ENCODE data around the gene IL4.
"Not testable (repeated sequence)": the region's sequence is repeated elsewhere in the genome, so short reads cannot be mapped to it uniquely, and the experiment has no call there.

Gene IL4

DNA sequence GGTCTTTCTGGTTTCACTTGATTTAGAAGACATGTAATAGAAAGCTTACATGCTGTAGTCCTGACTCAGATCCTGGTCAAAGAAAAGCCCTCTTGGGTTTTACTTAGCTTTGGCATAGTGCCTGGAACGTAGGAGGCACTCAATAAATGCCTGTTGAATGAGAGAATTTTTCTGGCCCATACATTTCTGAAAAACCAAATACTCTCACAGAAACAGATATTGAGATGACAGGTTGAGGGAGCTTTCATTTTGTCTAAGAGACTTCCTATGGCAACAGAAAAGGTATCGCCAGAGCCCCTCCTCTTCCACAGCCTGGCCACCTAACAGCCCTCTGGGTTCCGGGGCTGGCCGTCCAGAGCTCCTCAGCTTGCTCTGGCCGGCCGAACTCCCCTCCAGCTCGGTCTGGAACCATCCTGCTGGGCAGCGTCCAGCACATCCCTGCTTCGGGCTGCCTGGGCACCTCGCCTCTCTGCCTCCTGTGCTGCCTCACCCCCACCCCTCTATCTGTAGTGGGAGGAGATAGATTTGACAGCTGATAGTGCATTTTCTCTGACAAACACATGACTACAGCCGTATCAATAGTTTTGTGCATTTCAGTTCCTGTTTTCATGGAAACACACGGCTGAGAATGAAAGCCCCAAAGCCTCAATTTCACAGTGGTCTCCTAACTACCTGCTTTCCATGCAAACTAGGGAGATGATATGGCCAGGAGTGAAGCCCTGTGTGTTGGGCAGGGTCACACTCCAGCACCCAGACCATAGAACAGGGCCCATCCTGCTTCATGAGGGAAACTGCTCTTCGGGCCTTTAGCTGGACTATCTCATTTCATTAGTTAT, 1.1 kb downstream of the IL4 start:
- DNase-seq: no peak

DNA sequence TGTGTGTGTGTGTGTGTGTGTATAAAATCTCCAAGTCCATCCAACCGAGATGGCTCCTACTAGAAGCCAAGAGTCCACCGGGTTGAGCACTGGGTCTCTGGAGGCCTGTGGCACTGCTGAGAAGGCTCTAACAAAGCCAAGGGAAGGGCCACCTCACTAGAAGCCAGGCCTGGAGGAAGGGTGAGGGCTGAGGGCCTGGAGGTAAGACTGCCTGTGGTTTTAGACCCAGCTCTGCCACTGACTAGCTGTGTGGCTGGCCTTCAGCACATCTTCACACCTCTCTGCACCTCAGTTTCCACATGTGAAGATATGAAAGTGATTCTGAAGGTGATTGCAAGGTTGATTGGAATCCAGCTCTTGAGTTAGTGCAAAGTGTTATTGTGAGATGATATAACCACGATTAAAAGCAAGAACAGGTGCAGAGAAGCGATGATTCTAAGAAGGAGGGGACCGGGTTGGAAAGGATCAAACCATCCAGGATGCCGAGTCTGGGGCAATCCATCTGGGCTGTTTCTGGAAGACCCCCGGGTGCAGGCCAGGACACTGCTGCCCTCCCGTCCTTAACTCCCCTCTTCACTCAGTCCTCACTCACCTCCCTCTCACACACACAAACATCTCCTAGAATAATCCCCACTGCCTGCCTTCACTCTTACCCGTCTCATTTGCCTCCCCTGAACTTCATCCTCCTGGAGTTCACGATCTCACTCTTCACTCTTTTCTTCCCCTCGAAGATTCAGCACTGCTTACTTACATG, 2.3 kb downstream of the IL4 start:
- no peak for DNase-seq

DNA sequence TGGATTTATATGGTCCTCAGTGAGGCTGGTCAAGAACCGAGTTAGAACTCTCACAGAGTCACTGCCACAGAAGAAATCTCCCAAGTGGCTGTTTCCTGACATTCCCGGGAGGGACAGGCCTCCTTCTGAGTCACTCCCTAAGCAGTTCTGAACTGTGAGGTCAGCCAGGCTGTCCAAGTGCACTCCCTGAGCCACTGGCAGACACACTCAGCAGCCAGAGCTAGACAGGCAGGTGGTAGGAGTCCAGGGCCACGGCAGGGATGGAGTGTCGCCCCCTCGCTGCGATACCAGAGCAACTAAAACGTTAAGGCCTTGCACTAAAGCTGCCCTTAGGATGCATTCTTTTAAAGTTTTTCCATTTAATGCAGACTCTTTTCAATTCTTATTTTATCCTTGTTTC, 3.4 kb downstream of the IL4 start:
- DNase-seq: peak; percentile 46

DNA sequence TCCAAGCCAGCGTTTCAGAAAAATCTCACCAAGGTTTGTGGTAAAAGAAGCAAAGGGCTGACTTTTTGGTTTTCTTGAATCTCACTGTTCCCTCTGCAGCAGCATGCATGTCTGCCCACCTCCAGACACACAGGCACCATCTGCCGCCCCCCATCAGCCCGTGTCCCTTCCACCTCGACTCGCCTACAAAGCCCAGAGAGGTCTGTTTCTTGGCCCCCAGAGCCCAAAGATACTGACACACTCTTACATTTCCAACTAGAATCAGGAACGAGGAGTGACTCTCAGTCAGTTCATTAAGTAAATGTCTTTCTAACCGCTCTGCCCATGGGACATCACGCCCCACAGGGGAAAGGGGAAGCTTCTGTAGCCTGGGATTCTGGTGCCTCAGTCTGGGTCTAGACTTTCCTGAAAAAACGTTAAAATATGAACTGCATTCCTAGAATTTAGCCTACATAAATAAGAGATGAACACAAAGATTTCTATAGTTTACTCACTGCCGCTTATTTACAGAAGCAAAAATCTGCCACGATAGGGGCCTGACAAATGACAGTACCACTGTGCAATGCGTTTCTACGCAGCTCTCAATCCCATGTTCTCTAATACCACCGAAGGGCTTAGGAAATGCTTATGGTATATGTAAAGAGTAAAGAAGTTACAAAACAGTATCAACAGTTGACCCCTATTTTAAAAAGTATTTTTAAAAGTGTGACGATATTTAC, 4.1 kb downstream of the IL4 start:
- DNase-seq: no peak

DNA sequence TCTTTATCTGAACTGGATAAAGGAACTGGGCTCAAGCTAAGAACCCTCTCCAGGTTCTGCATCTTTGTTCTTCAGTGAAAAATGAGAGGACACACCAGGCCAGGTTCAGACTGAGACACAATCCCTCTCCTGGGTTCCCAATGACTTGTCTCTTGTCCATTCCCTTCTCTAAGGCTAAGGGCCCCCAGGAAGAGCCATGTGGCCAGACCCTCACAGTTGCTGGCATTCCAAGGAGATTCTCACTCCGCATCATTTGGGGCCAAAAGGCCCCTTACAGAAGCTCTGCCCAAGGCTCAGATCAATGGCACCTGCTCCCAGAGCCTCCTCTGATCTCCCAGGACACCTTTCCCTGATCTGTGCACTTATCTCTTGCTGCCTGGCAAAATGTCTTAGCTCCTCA, 4.9 kb downstream of the IL4 start:
- DNase-seq: no peak

DNA sequence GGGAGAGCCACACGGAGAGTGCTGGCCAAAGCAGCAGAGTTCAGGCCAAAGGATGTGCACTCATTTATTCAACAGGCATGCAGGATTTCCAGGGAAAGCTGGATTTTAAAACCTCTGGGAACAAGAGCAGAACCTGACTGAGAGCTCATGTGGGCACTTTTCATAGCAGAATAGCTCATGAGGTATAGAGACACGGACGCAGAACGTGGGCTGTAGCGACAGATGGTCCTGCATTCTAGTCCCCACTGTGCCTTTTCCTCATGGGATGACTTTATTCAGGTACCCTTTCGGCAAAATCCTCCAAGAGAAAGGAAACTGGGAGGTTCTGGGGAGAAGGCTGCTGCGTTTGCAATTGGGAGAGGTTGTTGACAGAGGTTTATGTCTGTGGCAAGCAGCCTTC, 5.4 kb downstream of the IL4 start:
- no peak for DNase-seq

DNA sequence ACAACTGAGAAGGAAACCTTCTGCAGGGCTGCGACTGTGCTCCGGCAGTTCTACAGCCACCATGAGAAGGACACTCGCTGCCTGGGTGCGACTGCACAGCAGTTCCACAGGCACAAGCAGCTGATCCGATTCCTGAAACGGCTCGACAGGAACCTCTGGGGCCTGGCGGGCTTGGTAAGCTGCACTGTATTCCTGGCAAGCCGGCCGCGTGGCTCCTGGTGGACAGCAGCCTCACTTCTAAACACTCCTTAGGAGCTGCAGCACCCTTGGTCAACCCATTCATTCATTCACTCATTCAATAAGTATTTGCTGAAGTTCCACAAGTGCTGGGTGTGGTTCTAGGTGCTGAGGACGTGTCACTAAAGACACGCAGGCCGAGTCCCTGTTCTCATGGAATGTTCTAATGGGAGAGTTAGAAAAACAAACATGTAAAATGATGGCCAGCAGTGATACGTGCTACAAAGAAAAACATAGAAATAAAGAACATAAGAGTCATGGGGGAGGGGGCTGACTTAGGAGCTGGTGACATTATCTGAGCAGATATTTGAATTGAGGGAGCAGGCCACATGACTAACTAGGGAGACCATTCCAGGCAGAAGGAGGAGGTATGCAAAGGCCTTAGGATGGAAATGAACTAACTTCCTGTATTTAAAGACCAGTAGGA, 6.1 kb downstream of the IL4 start:
- DNase-seq: no peak

DNA sequence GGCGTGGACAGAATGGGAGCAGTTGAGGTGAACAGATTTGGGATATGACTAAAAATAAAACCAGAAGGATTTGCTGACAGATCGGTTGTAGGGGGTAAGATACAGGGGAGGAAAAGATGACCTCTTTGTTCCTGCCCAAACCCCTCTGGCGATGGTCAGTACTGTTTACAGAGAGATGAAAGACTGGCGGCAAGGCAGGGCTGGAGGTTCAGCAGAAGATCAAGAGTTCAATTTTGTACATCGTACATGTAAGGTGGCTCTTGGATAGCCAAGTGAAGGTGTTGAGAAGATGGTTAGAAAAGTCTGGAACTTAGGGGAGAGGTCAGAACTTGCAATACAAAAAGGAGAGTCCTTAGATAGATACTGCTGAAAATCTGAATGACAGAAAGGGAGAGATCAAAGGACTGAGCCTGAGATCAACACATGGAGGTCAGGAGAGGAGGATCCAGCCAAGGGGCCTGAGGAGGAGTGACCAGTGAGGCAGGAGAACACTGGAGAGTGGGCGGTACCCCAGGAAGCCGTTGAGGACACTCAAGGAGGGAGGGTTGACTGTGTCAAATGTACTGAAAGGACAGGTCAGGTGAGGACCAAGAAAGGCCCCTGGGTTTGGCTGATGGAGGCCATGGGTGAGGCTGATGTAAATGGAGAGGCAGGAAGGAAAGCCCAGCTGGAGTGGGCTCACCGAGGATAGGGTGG, 7.1 kb downstream of the IL4 start:
- no peak for DNase-seq

DNA sequence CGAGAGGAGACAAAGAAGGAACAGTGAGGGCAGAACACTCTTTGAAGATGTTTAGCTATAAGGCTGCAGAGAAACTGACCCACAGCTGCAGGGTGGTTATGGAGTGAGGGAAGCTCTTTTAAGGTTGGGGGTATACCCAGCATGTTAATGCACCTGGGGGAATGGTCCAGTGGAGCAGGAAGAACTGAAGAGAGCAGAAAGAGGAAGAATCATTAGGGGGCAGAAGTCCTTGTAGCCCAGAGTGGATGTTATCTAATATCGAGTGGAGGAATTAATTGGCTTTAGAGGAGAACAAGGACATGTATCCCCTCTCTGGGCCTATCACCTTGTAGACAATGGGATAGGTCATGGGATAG, 7.7 kb downstream of the IL4 start:
- no peak for DNase-seq

DNA sequence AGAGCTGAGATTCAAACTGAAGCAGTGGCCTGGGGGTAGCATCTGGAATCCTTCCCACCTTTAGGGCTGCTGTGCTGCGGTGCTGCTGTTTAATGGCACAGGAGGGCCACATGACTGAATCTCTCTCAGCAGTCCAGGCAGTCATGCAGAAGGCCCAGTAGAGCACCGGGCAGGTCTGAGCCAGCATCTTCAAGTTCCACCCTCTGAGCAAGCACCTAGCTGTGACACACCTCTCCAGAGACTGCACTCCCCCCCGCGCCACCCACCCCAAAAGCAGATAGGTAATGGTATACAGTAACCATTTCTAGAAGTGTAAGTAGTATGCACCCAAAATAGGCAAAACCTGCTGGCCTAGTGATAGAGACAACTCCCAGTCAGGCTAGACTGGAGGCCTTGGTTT, 8.2 kb downstream of the IL4 start:
- DNase-seq: no peak

DNA sequence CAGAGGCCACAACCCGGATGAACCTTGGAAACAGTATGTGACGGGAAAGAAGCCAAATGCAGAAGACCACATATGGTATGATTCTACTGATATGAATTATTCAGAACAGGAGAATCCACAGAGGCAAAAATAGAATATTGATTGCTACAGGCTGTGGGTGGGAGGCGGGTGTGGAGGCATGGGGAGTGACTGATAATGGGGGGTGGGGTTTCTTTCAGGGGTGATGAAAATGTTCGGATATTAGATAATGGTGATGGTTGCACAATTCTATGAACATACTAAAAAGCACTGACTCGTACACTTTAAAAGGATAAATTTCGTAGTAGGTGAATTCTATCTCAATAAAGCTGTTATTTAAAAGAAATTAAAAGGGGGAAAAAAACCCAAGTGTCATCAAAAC, 10.7 kb downstream of the IL4 start:
- no peak for DNase-seq

DNA sequence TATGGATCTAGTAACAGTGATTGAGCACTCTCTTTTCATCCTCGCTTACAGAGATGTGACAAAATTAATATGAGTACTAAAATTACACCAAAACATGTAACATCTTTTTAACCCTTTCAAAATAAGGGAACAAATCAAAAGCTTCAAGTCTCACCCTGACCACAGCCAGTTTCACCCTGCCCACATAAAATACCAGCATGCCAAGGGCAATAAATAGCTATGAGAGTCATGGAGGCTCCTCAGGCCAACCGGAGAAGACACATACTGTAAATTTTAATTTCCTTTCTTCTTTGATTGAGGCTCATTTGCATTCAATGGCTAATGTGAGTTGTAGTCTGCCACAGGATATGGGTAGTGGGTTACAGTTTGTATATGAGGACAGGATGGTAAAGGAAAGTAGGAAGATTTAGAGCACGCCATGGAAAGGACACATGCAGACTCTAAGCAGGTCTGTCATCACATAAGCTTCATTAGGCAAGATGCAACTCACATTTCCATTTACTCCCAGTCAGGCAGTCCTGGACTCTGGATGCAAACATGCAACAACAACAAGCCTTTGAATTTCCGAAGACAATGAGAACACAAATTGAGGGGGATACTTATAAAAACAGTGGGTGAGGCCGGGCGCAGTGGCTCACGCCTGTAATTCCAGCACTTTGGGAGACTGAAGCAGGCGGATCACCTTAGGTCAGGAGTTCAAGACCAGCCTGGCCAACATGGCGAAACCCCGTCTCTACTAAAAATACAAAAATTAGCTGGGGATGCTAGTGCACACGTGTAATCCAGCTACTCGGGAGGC, 11.3 kb downstream of the IL4 start:
- no peak for DNase-seq

DNA sequence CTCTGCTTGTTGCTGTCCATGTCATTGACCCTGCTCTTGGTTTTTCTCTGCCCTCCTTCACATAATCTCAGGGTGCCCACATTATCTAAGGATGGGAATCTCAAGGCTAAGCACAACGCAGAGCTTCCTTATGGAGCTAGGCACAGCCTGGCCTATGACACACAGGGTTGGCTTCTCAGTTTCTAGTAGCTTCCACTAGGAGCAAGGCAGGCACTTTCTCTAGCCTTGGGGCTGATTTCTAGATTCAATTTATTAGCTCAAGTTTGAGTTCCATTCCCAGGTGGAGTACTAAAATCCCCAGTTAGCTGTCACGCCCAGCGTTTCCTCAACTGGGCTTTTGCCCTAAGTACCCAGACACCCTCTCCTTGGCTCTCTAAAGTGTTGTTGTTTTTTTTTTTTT, 12.4 kb downstream of the IL4 start:
- no peak for DNase-seq

DNA sequence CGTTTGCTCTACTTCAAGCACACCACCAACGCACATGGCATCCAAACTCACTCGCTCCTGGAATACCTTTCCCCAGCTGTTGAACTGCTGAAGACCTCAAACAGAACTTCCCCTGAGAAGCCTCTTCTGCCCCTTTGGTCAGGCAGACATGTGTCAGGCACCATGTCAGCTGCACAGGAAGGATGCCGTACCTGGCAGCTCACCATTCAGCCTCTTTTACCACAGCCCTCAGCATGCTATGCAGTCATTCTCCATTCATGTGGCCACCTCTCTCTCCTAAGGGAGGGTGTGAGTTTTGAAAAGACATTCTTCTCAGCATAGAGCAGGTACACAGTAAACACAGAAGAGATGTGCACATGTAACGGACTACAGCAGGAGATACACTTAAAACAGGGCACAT, 14.2 kb downstream of the IL4 start:
- no peak for DNase-seq

DNA sequence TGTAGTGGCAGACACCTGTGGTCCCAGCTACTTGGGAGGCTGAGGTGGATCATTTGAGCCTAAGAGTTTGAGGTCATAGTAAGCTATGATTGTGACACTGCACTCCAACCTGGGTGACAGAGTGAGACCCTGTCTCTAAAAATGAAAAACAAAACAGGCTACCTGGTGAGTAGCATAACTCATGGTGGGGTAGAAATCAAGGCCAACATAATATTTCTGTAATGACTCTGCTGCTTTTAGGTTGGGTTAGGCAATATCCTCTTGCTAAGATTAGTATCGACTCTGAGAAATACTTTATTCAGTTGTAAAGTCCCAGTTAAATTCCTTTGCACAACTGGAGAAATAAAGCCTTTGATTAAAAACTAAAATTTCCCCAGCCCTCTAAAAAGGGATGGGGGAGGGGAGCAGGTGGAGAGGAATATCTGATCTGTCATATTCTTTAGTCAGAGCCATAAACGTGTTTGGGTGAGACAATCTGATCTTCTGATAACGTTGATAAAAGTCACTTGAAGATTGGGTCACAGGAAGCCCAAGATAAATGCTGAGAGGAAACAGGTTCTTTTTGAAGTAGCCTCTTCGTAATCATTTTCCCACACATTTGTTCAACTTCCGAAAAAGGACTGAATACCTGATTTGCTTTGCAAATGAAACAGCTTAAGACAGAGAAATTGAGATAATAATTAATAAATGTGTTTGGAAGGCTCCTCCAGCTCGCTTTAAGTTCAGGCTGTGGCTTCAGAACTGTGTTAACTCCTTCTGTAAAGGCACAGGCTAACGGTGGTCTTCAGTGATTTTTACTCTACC, 14.9 kb downstream of the IL4 start:
- no peak for DNase-seq

DNA sequence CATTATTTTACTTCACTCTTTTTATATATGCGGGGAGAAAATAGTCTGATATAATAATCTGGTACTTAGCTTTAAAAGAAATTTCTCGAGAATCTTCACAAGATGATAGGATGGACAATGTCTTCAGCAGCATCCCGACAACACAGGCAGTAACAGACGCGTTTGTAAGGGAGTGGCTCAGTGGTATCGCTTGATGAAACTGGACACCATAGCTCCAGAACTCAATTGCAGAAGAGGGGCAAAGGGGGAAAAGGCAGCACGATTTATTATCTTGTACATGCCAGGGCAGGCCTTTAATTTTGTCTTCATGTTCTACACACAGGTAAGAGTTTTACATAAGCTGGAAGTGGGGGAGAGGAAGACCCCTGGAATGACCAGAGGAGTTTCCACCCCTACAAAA, 15.7 kb downstream of the IL4 start:
- no peak for DNase-seq

DNA sequence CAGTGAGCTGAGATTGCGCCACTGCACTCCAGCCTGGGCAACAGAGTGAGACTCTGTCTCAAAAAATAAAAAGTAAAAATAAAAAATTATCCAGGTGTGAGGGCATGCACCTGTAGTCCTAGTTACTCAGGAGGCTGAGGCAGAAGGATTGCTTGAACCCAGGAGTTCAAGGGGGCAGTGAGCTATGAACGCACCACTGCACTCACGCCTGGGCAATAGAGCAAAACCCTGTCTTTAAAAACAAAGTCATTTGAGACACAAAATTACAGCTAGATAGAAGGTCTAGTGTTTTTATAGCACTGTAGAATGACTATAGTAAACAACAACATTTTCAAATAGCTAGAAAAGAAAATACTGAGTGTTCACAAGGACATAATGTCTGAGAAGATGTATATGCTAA, 16.4 kb downstream of the IL4 start:
- no peak for DNase-seq

DNA sequence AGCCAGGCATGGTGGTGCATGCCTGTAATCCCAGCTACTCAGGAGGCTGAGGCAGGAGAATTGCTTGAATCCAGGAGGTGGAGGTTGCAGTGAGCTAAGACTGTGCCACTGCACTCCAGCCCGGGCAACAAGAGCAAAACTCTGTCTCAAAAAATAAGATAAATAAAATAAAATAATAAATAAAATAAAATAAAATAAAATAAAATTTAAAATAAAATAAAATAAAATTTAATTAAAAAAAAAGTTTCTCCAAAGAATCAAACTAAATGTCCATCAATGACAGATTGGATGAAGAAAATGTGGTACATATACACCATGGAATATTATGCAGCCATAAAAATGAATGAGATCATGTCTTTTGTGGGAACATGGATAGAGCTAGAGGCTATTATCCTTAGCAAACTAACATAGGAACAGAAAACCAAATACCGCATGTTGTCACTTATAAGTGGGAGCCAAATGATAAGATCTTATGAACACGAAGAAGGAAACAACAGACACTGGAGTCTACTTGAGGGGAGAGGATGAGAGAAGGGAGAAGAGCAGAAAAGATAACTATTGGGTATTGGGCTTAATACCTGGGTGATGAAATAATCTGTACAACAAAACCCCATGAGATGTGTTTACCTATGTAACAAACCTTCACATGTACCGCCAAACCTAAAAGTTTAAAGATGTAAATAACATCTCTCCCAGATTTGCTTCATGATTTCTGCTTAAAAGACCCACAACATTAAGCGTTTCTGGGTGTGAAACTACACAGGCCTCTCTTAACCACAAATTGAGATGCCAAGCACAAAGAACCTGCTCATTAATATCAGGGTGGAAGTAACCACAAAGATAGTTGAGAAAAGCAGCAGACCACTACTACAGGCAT, 18.2 kb downstream of the IL4 start:
- DNase-seq: not testable (repeated sequence)

DNA sequence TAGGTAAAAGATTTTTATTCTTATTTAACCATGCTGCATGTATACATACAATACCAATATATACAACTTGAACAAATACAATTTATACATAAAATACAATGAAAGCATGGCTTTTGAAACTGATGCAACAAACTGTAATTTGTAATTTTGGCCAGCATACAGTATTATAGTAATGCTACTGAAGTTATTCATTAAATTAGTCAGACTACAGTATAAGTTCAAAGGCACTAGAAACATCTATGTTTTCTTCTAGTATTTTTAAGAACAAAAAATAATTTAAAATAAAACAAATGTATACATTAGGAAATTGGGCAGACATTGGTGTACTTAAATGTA, 18.8 kb downstream of the IL4 start:
- no peak for DNase-seq

DNA sequence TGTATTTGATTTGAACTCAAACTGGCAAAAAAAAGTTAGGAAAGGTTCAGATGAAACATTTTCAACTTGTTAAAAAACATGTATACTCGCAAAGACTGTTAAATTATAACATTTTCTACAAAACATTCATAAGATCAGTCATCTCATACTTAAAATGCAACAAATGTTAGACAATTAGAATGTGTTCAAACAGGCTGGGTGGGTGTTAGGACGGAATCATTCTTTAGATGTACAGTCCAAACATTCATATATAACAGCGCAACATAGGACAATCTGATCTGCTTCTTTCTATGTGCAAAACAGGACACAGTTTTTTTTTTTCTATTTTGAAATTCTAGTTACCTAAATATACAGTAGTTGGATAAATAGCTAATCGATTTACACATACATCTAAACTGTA, 22.2 kb downstream of the IL4 start:
- DNase-seq: no peak
